MCF 10A (cell line): ENCODE results near the gene NEK9. TPM values are rescaled to one million over a fixed set of nuclear protein-coding genes. Genes with fewer than 3 reads are reported as not detected.

Experiments
- BruUV-seq: library from RNA; stranded (reverse); fragments of 400-500 nt; replicated peaks from 2 replicates; lab custom pipeline; 2021; lab: Mats Ljungman, UMichigan
- CTCF ChIA-PET: fragments of 300-600 bp; sonication (Branson Sonifier 250); formaldehyde crosslinking; extraction: SDS; loops from one replicate; lab custom pipeline; 2021; ENCODE audit warnings: antibody characterized with exemption, inconsistent platforms; lab: Yijun Ruan, JAX
- POLR2A ChIA-PET: fragments of 300-600, 350-650 bp; sonication (Branson Sonifier 250); formaldehyde crosslinking; extraction: SDS; loops from one replicate; lab custom pipeline; 2020; ENCODE audit warnings: antibody characterized with exemption, inconsistent platforms; lab: Yijun Ruan, JAX
- DNase-seq: peaks from one replicate; pipeline ENCODE4 v3.0.0-alpha.2; 2018; ENCODE audit not compliant: unreplicated experiment
- H3K27ac Mint-ChIP-seq: one replicate; pipeline ENCODE4 v1.8.0; 2022; ENCODE audit warnings: mild to moderate bottlenecking, low read depth, mixed read lengths; ENCODE audit not compliant: unreplicated experiment
- H3K27me3 Mint-ChIP-seq: one replicate; pipeline ENCODE4 v1.8.0; 2022; ENCODE audit warnings: mixed read lengths; ENCODE audit not compliant: insufficient read depth, unreplicated experiment
- H3K36me3 Mint-ChIP-seq: one replicate; pipeline ENCODE4 v1.8.0; 2022; ENCODE audit warnings: mild to moderate bottlenecking, moderate library complexity, mixed read lengths; ENCODE audit not compliant: insufficient read depth, unreplicated experiment
- H3K4me1 Mint-ChIP-seq: one replicate; pipeline ENCODE4 v1.8.0; 2022; ENCODE audit warnings: mixed read lengths; ENCODE audit not compliant: insufficient read depth, unreplicated experiment
- H3K4me3 Mint-ChIP-seq: one replicate; pipeline ENCODE4 v1.8.0; 2022; ENCODE audit warnings: mild to moderate bottlenecking, moderate library complexity, mixed read lengths; ENCODE audit not compliant: unreplicated experiment
- H3K9me3 Mint-ChIP-seq: one replicate; pipeline ENCODE4 v1.8.0; 2022; ENCODE audit warnings: mixed read lengths; ENCODE audit not compliant: unreplicated experiment
- intact Hi-C: fragments of 100-400 bp; cut with micrococcal nuclease; formaldehyde crosslinking; loops from 2 replicates; pipeline ENCODE4 v1.14.1; 2022
- total RNA-seq: library from RNA; stranded (reverse); gene quantifications from 2 replicates; pipeline ENCODE4 v1.2.3, GENCODE V29; 2022
- TF ChIP-seq, protein P1 (sequence below): fragments of 200-600 bp; IDR thresholded peaks from one replicate; pipeline ENCODE4 v1.8.0; 2022; ENCODE audit warnings: antibody characterized with exemption, mild to moderate bottlenecking; ENCODE audit not compliant: unreplicated experiment

NEK9 gene
- total RNA-seq, 1 experiment from 2014 or later: 112 TPM

DNA sequence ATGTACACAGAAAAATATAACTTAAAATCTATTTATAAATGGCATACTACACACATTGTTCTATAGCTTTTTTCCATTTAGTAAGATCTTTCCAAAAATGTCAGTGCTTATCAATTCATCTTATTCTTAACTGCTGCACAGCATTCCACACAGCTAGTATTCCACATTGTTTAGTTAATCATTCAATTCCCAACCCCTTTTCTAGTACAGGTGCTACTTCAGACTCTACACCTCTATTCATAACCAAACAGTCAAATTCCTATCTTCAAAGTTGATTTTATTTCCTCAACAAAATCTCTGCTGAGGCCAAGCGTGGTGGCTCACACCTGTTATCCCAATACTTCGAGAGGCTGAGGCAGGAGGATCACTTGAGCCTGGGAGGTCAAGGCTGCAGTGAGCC lies 12.3 kb upstream of the NEK9 start:
- ChIA-PET POLR2A (interaction anchor here (0.7 to 1.8 kb wide), 9 partner anchors 9 to 160 kb away, joined by 3 to 9 read pairs (median 3); no protein-coding TSS in a partner anchor), CTCF (interaction anchor here (0.7 to 6.0 kb wide), 5 partner anchors 142 to 422 kb away, joined by 3 to 73 read pairs (median 4); no protein-coding TSS in a partner anchor)
- TF ChIP-seq, protein P1, sequence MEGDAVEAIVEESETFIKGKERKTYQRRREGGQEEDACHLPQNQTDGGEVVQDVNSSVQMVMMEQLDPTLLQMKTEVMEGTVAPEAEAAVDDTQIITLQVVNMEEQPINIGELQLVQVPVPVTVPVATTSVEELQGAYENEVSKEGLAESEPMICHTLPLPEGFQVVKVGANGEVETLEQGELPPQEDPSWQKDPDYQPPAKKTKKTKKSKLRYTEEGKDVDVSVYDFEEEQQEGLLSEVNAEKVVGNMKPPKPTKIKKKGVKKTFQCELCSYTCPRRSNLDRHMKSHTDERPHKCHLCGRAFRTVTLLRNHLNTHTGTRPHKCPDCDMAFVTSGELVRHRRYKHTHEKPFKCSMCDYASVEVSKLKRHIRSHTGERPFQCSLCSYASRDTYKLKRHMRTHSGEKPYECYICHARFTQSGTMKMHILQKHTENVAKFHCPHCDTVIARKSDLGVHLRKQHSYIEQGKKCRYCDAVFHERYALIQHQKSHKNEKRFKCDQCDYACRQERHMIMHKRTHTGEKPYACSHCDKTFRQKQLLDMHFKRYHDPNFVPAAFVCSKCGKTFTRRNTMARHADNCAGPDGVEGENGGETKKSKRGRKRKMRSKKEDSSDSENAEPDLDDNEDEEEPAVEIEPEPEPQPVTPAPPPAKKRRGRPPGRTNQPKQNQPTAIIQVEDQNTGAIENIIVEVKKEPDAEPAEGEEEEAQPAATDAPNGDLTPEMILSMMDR: no peak
- peaks cover 82% of the 10 kb centered on the region for H3K36me3 Mint-ChIP-seq
- H3K4me3 Mint-ChIP-seq: no peak overlapping the region
- peak overlapping the region; percentile 33 for H3K27ac Mint-ChIP-seq
- BruUV-seq: no TSS peak
- no peaks in the 10 kb centered on the region for H3K27me3 Mint-ChIP-seq
- peaks cover 32% of the 10 kb centered on the region for H3K4me1 Mint-ChIP-seq
- no peaks in the 10 kb centered on the region for H3K9me3 Mint-ChIP-seq
- intact Hi-C loops: no loop called here
- no peak for DNase-seq

DNA sequence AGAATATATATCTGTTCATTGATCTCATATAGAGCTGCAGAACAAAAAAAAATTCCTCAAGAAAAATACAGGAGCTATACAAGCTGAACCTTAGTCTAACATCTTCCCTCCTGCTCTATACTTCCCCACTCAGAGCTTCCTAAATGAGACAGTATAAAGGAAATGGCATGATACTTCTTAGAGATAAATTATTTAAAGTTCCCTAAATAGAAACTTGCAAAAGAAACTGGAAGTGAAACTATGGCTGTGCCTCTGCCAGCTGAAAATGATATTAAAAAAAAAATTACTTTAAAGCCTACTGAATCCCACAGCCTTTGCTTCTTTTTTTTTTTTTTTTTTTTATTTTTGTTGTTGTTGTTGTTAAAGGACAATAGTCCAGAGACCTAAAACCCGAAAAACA lies 11.6 kb upstream of the NEK9 start:
- Mint-ChIP-seq H3K4me3 (no peak overlapping the region), H3K9me3 (no peaks in the 10 kb centered on the region), H3K27me3 (no peaks in the 10 kb centered on the region), H3K4me1 (peaks cover 31% of the 10 kb centered on the region), H3K27ac (peak overlapping the region; percentile 85), H3K36me3 (peaks cover 82% of the 10 kb centered on the region)
- ChIA-PET POLR2A (interaction anchor here (0.7 to 1.8 kb wide), 12 partner anchors 8 to 160 kb away, joined by 3 to 9 read pairs (median 3); partner anchors contain the start of gene FOS), CTCF (interaction anchor here (0.8 to 6.0 kb wide), 3 partner anchors 158 to 165 kb away, joined by 4 to 73 read pairs (median 4); no protein-coding TSS in a partner anchor)
- no peak for DNase-seq
- intact Hi-C loops: no loop called here
- TF ChIP-seq, protein P1: no peak
- no TSS peak for BruUV-seq

DNA sequence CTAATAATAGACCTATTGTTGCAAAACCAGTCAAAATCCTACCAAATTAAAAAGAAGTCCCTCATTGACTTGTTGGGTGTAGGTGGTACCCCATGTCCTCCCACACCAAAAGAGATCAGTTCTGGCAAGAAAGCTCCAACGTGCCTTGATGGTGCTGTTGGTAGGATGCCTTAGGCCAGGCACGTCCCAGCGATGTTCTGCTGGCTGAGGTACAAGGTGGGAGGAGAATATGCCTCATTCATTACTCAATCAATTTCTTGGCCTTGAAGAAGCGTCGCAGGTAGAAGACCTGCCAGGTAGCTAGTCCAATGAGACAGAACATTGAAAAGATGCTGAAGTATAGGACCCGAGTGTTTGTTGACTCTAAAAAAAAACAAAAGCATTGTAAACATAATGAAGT lies 7.8 kb upstream of the NEK9 start:
- peaks cover 28% of the 10 kb centered on the region for H3K4me1 Mint-ChIP-seq
- intact Hi-C loops: no loop called here
- ChIA-PET CTCF (interaction anchor here (0.6 to 6.0 kb wide), 13 partner anchors 9 to 425 kb away, joined by 3 to 73 read pairs (median 3); no protein-coding TSS in a partner anchor), POLR2A (interaction anchor here (0.6 to 4.7 kb wide), 25 partner anchors 8 to 426 kb away, joined by 3 to 90 read pairs (median 5); partner anchors contain the start of genes FOS, NEK9 and TMED10)
- peak overlapping the region; percentile 61 for H3K27ac Mint-ChIP-seq
- peak; percentile 73 for DNase-seq
- H3K36me3 Mint-ChIP-seq: peaks cover 91% of the 10 kb centered on the region
- H3K9me3 Mint-ChIP-seq: no peaks in the 10 kb centered on the region
- TF ChIP-seq, protein P1: no peak
- no peak overlapping the region for H3K4me3 Mint-ChIP-seq
- BruUV-seq: no TSS peak
- H3K27me3 Mint-ChIP-seq: no peaks in the 10 kb centered on the region

DNA sequence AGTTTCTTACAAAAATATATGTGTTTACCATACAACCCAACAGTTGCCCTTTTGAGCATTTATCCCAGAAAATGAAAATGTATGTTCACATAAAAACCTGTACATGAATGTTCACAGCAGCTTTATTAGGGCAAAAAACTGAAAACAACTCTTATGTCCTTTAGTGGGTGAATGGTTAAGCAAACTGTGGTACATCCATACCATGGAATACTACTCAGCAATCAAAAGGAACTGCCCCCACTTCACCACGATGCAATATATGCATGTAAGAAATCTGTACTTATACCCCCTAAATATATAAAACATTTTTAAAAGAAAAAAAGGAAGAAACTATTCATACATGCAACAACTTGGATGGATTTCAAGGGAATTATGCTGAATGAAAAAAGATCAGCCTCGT lies 6.7 kb upstream of the NEK9 start:
- H3K27ac Mint-ChIP-seq: peak overlapping the region; percentile 77
- TF ChIP-seq, protein P1: no peak
- no peaks in the 10 kb centered on the region for H3K27me3 Mint-ChIP-seq
- H3K4me1 Mint-ChIP-seq: peaks cover 28% of the 10 kb centered on the region
- DNase-seq: no peak
- POLR2A ChIA-PET: interaction anchor here (1.0 to 4.7 kb wide), 15 partner anchors 11 to 427 kb away, joined by 4 to 90 read pairs (median 8); partner anchors contain the start of gene TMED10
- no TSS peak for BruUV-seq
- peaks cover 82% of the 10 kb centered on the region for H3K36me3 Mint-ChIP-seq
- H3K4me3 Mint-ChIP-seq: no peak overlapping the region
- H3K9me3 Mint-ChIP-seq: no peaks in the 10 kb centered on the region
- CTCF ChIA-PET: interaction anchor here (0.7 to 6.0 kb wide), 5 partner anchors 89 to 169 kb away, joined by 4 to 73 read pairs (median 6); no protein-coding TSS in a partner anchor
- intact Hi-C loops: loop anchor here (2.0 kb wide), 1 partner anchor 427 kb away; no protein-coding TSS in a partner anchor
